HG03558 (cell line): Measurements from ENCODE around the gene RTN1.

Experiments
- ATAC-seq: cut with Tn5 transposase; IDR thresholded peaks from one replicate; pipeline ENCODE4 v1.9.1; 2021; ENCODE audit warnings: moderate number of reproducible peaks; ENCODE audit not compliant: unreplicated experiment; ENCODE audit errors: extremely low read depth

The RTN1 gene

GRCh38 chr14:59727073-59727661 is 143.4 kb downstream of the RTN1 start:
- ATAC-seq, result no peak

- no peak for ATAC-seq
Observed at GRCh38 chr14:59711080-59711479, 159.5 kb downstream of the RTN1 start.

GRCh38 chr14:59707778-59708561 is 162.6 kb downstream of the RTN1 start:
- ATAC-seq, result no peak

GRCh38 chr14:59705866-59706265 is 164.7 kb downstream of the RTN1 start:
- ATAC-seq, result no peak

GRCh38 chr14:59705245-59705644 is 165.3 kb downstream of the RTN1 start:
- no peak for ATAC-seq

GRCh38 chr14:59704054-59704645 is 166.4 kb downstream of the RTN1 start:
- ATAC-seq, result no peak

- ATAC-seq, result no peak
Observed at GRCh38 chr14:59699442-59699841, 171.1 kb downstream of the RTN1 start.

GRCh38 chr14:59698793-59699192 is 171.8 kb downstream of the RTN1 start:
- no peak for ATAC-seq

GRCh38 chr14:59695198-59695597 is 175.4 kb downstream of the RTN1 start:
- ATAC-seq, result no peak

- ATAC-seq, result no peak
Observed at GRCh38 chr14:59691266-59691665, 179.3 kb downstream of the RTN1 start.

GRCh38 chr14:59690426-59690825 is 180.2 kb downstream of the RTN1 start:
- ATAC-seq, result no peak

GRCh38 chr14:59688224-59689170 is 182.1 kb downstream of the RTN1 start:
- ATAC-seq, result peak; percentile 95

- no peak for ATAC-seq
Observed at GRCh38 chr14:59687663-59688062, 182.9 kb downstream of the RTN1 start.

- no peak for ATAC-seq
Observed at GRCh38 chr14:59679872-59680271, 190.7 kb downstream of the RTN1 start.

- no peak for ATAC-seq
Observed at GRCh38 chr14:59678352-59678751, 192.2 kb downstream of the RTN1 start.

- ATAC-seq, result no peak
Observed at GRCh38 chr14:59677771-59678231, 192.8 kb downstream of the RTN1 start.

- ATAC-seq, result no peak
Observed at GRCh38 chr14:59675394-59675793, 195.2 kb downstream of the RTN1 start.

- no peak for ATAC-seq
Observed at GRCh38 chr14:59664741-59665140, 205.8 kb downstream of the RTN1 start.

- no peak for ATAC-seq
Observed at GRCh38 chr14:59657769-59658168, 212.8 kb downstream of the RTN1 start.

- no peak for ATAC-seq
Observed at GRCh38 chr14:59656473-59656872, 214.1 kb downstream of the RTN1 start.
